Measurements from ENCODE around the gene SOS1. TPM values are rescaled to one million over a fixed set of nuclear protein-coding genes. Genes with fewer than 3 reads are reported as not detected.
A peak's percentile ranks its signal among the peaks of the same experiment; 100 is the strongest.

The SOS1 gene
- total RNA-seq, 1 experiment from 2014 or later = 28.4 TPM

- TF ChIP-seq E2F1 (CRISPR knock-in tag; IDR thresholded peaks at IDR 0.05) (peak; percentile 98), ATF1 (CRISPR knock-in tag; IDR thresholded peaks at IDR 0.05) (peak; percentile 97), SP1 (CRISPR knock-in tag; conservative IDR thresholded peaks at IDR 0.05) (peak; percentile 86), ZNF219 (CRISPR knock-in tag; IDR thresholded peaks at IDR 0.05; ENCODE audit: borderline replicate concordance) (peak; percentile 91; the same call in 1 of the 2 replicates), ZNF317 (CRISPR knock-in tag; IDR thresholded peaks at IDR 0.05; ENCODE audit: borderline replicate concordance, low read depth) (peak; percentile 71; the same call in 1 of the 2 replicates), ZBTB43 (CRISPR knock-in tag; IDR thresholded peaks at IDR 0.05) (peak; percentile 77), FOXP4 (CRISPR knock-in tag; IDR thresholded peaks at IDR 0.05) (peak; percentile 100), E2F4 (CRISPR knock-in tag; IDR thresholded peaks at IDR 0.05; ENCODE audit: borderline replicate concordance, low read depth) (peak; percentile 90), MAX (CRISPR knock-in tag; IDR thresholded peaks at IDR 0.05) (peak; percentile 98), NR3C1 (CRISPR knock-in tag; conservative IDR thresholded peaks at IDR 0.05; ENCODE audit: low read depth) (peak; percentile 97; the same call in 1 of the 2 replicates), ZNF671 (CRISPR knock-in tag; IDR thresholded peaks at IDR 0.05) (no peak)
These were observed 160.8 kb downstream of the SOS1 start (continued) for GRCh38 chr2:38959938-38960608.

- DNase-seq (ENCODE audit: low spot score) (no peak), ATAC-seq (no peak)
- Mint-ChIP-seq H3K4me3 (no peak overlapping the region; the same call in 1 of the 2 replicates), H3K36me3 (0 out of 2 replicates have a peak, but pooled peaks cover 8% of the 10 kb centered on the region), H3K27ac (no peak overlapping the region), H3K9me3 (peaks cover 16% of the 10 kb centered on the region), H3K4me1 (peaks cover 5% of the 10 kb centered on the region; the same call in 1 of the 2 replicates), H3K27me3 (ENCODE audit: low read depth) (peaks cover 54% of the 10 kb centered on the region)
- no peak for TF ChIP-seq ATF6 (CRISPR knock-in tag; IDR thresholded peaks at IDR 0.05)
- TF ChIP-seq ZBTB43 (CRISPR knock-in tag; IDR thresholded peaks at IDR 0.05) = 0 out of 2 replicates have a peak, but pooled peaks have one; percentile 0
- no peak for TF ChIP-seq NFE2L1 (CRISPR knock-in tag; IDR thresholded peaks at IDR 0.05)
- TF ChIP-seq ESRRA (CRISPR knock-in tag; IDR thresholded peaks at IDR 0.05; ENCODE audit: borderline replicate concordance) = no peak
- no peak for TF ChIP-seq OVOL2 (CRISPR knock-in tag; IDR thresholded peaks at IDR 0.05; ENCODE audit: borderline replicate concordance)
- POLR2A ChIA-PET = no interaction called here
- CTCF ChIA-PET = interaction anchor here (1.3 to 3.7 kb wide), 4 partner anchors 12 to 269 kb away, joined by 4 to 44 read pairs (median 6); partner anchors contain the start of gene SOS1
These were observed 161.4 kb downstream of the SOS1 start for GRCh38 chr2:38959466-38959865.

Data from WTC11 (cell line).